ENCODE results near the gene PBX4.

DNA sequence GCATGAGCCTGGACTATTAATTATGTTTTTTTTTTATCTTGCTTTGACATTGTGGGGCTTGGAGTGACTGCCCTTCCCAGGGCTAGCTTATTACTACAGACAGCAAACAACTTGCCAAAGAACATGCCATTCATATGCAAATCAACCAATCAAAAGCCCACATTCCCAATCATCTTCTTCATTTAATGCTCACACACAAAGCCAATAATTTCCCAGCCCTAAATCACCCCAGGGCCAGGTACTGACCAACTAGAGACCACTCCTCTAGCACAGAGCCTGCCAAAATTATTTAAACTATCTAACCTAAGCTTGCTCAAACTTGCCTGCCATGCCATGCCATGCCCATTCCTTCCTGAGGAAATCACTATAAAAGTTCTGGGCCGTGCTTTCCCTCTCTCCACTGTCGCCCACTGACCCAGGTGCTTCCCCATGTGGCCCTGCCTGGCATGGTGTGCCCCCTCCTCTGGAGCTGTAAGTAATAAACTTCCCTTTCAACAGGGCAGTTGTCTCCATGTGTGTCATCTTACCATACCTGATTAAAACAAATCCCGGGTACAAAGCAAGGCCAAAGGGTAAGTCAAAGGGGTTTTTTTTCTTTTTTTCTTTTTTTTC is 15.7 kb downstream of the PBX4 start:
- TF ChIP-seq POLR2A (IDR thresholded peaks at IDR 0.05; ENCODE audit: low read depth, low read length) (no peak), POLR2AphosphoS5 (IDR thresholded peaks at IDR 0.05; ENCODE audit: low read depth, low read length) (no peak)
